NCI-H526 (cell line): ENCODE data around the gene FYCO1.

ENCODE experiments used
- DNase-seq, 2 experiments: peaks; one replicate each; lab custom pipeline; 2025; lab: John Stamatoyannopoulos, UW

The FYCO1 gene

GRCh38 chr3:45943207-45943846 is 52.3 kb downstream of the FYCO1 start, which contains the start of gene CXCR6:
TSS of gene CXCR6 (plus strand) at chr3:45943464. CDS start at chr3:45946482, 3,018 bp downstream.
- DNase-seq: no peak

DNA sequence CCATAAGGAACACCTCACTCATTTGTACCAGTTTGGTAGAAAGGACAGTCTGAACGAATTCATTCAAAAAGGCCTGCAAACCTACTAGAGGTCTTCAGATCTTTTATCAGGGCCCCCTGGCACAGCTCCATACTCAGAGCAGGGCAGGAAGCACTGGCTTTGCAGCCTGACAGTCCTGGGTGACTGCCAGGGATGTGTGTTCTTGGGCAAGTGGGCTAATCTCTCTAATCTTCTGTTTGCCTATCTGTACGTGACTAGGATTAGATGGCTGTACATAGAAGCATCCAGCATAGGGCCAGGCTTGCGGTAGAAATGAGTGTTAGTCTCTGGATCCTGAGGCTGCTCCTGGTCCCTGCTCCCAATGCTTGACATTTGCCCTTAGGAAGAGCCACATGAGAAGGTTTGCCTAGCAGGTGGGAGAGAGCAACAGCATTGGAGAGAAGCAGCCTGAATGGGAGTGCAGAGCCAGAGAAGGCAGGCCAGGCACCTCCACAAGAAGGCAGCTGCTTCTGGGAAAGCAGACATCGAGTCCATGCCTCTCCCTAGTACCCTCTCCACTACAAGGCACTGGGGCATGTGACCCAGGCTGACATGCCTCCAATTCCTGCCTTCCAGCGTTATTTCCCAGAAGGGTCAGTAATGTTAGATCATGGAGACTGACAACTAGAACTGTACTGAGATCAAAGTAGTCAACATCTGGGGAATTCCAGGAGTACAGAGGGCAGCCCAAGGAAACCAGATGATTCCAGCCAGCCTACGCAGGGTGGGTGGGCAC is 53.4 kb downstream of the FYCO1 start:
- DNase-seq: no peak

DNA sequence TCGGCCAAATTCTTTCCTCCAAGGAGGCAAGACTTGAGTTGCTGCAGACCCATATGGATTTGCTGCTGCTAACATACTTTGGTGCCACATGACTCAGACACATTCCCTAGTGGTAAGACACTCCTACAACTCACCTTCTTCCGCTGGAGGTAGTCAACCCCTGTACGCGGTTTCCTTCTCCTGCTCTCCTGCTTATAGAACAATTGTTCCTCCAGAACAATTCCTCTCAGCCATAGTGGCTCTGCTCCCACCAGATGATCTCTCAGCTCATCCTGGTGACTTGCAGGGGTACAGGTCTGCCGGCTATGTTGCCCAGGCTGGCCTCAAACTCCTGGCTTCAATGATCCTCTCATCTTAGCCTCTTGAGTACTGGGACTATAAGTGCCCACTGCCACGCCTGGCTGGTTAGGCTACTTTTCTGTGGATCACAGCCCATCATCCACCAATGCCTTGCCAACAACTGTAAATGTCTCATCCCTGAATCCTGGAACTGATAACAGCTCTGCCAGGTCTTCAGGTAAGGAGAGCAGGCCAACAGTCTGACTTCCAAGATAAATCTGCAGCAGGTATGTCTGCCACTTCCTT is 54.8 kb downstream of the FYCO1 start:
- no peak for DNase-seq

- no peak for DNase-seq
Measured at GRCh38 chr3:45940004-45940780, 55.4 kb downstream of the FYCO1 start.

DNA sequence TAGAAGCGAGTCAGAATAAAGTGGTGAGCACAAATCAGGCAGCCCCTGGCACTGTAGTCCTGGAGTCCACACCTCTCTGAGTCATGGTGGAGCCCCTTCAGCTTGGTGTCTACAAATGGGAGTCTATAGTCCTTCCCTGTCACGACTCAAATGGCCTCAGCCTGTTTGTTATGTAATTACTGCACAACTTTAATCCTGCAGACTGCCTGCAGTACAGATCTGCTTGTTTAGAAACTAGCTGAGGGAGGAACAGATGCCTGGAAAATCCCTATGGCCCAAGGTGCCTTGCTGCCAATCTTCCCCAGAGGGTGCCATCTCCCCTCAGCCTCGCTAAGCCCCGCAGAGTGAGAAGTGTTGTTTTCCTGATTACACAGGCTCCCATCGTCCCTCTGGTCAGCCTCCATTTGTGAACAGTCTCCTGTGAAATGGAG is 56.3 kb downstream of the FYCO1 start:
- no peak for DNase-seq

- DNase-seq: peak; percentile 48 to 89
Measured at GRCh38 chr3:45938864-45939263, 56.8 kb downstream of the FYCO1 start.

- DNase-seq: no peak
Measured at GRCh38 chr3:45938043-45938435, 57.6 kb downstream of the FYCO1 start.

DNA sequence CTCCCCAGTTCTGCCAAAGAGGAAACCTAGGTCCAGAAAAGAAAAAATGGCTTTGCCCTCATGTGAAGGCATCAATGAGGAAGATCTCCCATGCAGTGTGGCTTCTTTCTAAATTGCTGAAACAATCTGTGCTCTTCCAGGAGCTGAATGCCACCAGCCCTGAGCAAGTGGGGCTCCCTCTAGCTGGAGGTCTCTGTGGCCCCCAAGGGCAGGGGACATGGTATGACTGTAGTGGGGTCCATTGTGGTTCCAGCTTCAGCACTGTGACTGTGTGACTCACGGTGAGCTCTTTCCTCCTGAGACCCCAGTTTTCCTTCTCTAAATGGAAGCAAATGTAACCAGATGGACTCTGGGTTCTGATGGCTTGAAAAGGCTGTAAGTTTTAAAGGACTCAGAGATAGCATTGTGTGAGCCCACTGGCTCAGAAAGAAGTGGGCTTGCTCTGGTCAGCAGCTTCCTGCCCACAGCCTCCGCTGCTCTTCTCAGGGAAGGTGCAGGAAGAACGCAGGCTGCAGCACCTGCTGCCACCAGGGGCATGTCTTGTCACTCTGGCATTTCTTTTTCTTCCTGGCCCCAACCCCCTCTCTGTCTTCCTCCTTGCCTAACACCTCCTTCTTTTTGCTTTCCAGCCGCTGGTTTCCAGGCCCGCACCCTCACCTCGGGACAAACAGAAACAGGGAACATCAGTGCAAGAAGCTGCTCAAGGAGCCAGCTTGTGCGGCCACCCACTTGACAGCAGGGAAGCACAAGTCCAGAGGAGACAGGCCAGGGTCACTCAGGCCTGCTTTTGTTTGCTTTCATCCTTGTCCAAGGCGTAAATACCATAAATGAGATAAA is 58.2 kb downstream of the FYCO1 start:
- DNase-seq: no peak

DNA sequence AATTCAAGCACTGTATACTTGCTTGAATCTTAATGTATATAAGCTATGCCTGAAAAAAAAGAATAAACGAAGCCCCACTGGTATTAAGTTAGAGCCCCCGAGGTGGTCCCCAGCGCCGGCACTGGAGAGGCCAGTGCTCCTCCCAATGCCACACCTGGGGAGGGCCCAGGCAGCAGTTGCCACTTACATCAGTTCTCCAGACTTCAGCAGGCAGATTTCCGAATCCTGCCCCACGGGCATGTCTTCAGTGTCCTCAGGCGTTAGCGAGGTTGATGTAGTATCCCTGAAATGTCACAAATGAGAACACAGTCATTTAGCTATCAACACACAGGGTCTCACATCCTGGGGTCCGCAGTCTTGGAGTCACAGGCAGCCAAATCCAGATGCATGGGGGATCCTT is 59.4 kb downstream of the FYCO1 start:
- DNase-seq: no peak

GRCh38 chr3:45933591-45933990 is 62.0 kb downstream of the FYCO1 start:
- no peak for DNase-seq

DNA sequence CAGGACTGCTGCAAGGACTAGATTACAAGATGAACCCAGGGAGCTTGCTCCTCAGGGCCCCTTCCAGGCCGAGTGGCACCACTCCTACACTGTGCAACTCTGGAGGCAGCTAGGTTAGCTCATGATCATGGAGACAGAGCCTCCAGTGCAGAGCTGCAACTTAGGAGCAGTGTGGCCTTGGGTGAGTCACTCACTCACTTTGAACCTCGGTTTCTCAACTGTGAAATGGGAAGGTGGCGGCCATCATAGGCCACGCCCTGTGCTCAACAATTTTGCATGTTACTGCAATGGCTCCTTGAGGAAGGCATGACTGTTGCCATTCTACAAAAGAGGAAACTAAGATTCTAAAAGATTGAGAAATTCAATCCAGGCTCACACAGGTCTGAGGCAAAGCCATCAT is 63.5 kb downstream of the FYCO1 start:
- no peak for DNase-seq

DNA sequence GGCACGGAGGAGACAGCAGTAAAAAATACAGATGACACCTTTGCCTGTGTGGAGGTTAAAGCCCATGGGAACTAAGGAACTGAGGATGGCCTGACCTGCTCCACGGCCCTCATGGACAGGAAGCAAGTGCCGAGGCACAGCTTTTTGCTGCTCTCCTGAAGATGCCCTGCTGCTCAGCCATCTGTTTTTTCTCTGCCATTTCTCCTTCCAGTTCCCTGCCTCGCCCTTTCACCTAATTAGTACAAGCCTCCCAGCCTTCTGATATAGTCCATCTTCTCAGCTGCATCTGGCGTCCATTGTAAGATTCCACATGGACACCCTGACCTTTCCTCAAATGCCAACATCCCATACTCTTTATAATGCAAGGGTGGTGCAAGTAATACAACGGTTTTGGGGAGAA is 64.1 kb downstream of the FYCO1 start:
- DNase-seq: no peak

DNA sequence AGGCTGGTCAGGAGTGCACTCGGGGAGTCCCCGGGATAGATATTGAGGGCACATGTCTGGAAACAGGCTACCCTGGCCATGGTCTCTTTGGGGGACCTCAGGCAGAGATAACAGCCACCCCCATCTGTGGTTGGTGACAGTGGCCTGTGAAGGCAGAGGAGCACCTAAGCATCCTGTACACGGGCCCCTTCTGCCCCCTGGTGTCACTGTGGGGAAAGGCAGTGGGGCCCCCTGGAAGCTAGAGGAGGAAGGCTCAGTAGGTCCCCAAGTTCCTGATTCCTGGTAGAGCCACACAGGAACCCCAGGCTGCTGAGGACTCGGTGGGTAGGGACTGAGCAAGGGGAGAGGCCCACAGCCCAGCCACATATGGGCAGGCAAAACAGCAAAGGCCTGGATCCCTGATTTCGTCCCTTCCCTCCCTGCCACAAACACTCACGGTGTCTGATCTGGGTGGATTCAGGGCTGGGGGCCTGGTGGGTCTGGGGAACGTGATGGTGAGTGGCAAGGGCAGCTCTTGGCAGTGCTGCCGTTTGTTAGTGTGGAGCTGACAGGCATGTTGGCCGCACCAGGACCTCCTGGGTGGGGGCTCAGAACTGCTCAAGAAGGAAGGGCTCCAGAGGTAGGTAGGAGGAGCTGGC is 66.5 kb downstream of the FYCO1 start:
- peak in 1 of 2 experiments; percentile 21 for DNase-seq

GRCh38 chr3:45927881-45928280 is 67.7 kb downstream of the FYCO1 start:
- no peak for DNase-seq

GRCh38 chr3:45923755-45924154 is 71.9 kb downstream of the FYCO1 start:
- no peak for DNase-seq

DNA sequence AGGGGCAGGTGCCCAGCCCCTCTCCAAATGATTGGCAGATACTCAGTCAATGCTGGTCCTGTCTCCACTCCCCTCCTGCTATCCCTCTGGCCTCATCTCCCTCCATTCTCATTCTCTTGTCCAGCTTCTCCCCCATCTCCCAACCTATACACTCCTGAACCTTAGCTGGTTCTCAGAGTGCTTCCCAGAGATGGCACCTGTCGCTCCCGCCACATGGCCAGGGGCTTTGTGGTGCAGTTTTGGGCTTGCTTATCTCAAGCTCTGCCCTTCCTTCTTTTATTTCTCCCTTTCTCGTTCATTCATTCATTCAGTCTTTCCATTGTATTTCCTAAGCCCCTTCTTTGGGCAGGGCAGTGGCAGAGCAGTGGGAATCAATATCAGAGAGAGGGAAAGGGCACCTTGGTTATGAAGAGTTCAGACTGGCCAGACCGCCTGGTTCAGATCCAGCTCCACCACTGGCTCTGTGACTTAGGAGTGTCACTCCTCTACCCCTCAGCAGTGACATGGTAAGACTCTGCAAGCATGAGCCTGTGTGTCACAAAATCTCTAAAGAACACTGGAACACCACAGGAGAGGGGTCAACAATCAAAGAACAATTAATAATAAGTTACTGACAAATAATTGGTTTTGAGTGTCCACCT is 72.6 kb downstream of the FYCO1 start:
- DNase-seq: no peak

- DNase-seq: no peak
Measured at GRCh38 chr3:45922039-45922326, 73.6 kb downstream of the FYCO1 start.

DNA sequence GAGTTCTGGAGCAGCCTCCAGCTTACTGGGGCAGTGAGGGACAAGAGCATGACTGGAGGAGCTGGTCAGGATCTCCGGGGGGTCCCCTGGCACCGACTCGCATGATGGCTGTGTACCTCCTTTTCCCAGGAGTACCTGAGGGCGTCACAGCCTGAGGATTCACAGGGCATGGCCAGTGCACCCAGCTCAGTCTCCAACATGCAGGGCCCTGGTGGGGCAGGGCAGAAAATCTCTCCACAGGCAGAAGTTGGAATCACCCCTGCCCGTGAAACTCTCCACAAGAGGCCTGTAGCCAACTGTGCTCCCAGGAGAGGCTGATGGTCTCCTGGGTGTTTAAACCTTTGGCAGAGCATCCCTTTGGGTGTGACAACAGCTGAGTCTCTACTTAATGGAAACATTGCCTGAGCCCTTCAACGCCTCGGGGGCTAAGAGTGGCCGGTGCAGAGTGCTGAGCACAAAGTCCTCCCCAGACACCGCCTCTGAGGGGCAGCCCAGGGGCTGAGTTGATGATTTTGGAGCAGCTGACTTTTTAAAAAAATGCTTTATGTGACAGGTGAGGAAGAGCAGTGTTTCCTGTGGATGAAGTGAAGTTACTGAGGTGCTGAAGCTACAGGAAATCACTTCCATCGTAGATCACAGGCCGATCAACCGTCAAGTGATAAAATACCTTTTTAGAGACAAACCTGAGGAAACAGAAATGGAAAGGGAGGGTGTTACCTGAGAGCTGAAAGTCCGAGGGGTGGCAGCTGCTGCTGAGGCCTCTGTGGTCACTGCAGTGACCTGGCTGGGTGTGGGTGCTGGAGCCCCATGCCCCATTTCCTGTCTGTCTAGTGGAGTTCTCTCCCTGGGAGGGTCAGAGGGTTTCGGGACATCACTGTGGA is 74.2 kb downstream of the FYCO1 start:
- DNase-seq: no peak

- DNase-seq: no peak
Measured at GRCh38 chr3:45917146-45917898, 78.3 kb downstream of the FYCO1 start.
